Measurements from ENCODE around the gene PSMD13.

DNA sequence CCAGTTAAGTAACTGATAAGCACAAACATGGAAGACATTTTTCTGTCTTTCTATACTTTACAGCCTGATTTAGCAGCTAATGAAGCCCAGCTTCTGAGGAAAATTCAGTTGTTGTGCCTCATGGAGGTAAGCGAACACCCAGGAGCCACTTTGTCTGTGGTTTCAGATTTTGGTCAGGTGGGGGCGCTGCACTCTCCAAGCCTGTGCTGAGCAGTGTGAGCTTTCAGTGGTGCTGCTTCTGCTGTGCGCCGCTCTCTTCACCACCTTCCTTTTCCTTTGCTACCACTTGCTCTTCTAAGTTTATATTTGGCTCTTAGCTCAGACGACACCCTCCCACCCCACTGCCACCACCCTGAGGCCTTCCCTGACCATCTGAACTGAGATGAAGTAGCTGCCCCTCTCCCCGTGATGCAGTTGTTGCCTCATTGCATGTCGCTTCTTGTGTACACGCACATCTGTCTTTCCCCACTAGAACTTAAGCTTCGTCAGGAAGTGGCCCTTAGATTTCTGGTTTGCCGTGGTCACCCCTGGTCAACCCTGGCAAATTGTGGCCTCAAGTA is 14.0 kb downstream of the PSMD13 start:
- TF ChIP-seq, protein P1, sequence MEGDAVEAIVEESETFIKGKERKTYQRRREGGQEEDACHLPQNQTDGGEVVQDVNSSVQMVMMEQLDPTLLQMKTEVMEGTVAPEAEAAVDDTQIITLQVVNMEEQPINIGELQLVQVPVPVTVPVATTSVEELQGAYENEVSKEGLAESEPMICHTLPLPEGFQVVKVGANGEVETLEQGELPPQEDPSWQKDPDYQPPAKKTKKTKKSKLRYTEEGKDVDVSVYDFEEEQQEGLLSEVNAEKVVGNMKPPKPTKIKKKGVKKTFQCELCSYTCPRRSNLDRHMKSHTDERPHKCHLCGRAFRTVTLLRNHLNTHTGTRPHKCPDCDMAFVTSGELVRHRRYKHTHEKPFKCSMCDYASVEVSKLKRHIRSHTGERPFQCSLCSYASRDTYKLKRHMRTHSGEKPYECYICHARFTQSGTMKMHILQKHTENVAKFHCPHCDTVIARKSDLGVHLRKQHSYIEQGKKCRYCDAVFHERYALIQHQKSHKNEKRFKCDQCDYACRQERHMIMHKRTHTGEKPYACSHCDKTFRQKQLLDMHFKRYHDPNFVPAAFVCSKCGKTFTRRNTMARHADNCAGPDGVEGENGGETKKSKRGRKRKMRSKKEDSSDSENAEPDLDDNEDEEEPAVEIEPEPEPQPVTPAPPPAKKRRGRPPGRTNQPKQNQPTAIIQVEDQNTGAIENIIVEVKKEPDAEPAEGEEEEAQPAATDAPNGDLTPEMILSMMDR (conservative IDR thresholded peaks at IDR 0.05) = peak; percentile 77
- TF ChIP-seq ZFX (IDR thresholded peaks at IDR 0.05) = no peak

Measured in C4-2B (cell line).